Left forelimb (tissue), 1 donor: ENCODE data around the gene ENAH.
"Not testable (repeated sequence)": the region's sequence is repeated elsewhere in the genome, so short reads cannot be mapped to it uniquely, and the experiment has no call there.

Experiments
- DNase-seq: peaks from one replicate; pipeline ENCODE4 v3.0.0-alpha.2; 2018; ENCODE audit warnings: low spot score

ENAH gene

GRCh38 chr1:225525377-225525776 is 127.5 kb downstream of the ENAH start:
- DNase-seq, result no peak

- DNase-seq, result no peak
These were observed 128.4 kb downstream of the ENAH start for GRCh38 chr1:225524570-225524969.

GRCh38 chr1:225523263-225523950 is 129.5 kb downstream of the ENAH start:
- DNase-seq, result no peak

GRCh38 chr1:225522588-225523262 is 130.2 kb downstream of the ENAH start:
- no peak for DNase-seq

- no peak for DNase-seq
These were observed 132.2 kb downstream of the ENAH start for GRCh38 chr1:225520587-225521227.

GRCh38 chr1:225519166-225519863 is 133.6 kb downstream of the ENAH start:
- DNase-seq, result no peak

GRCh38 chr1:225517697-225518096 is 135.2 kb downstream of the ENAH start:
- no peak for DNase-seq

- DNase-seq, result no peak
These were observed 135.7 kb downstream of the ENAH start for GRCh38 chr1:225517221-225517620.

GRCh38 chr1:225514671-225515081 is 138.2 kb downstream of the ENAH start:
- DNase-seq, result no peak

- not testable (repeated sequence) for DNase-seq
These were observed 139.3 kb downstream of the ENAH start for GRCh38 chr1:225513576-225513975.

- no peak for DNase-seq
These were observed 141.0 kb downstream of the ENAH start for GRCh38 chr1:225511828-225512381.

GRCh38 chr1:225510740-225511139 is 142.2 kb downstream of the ENAH start:
- not testable (repeated sequence) for DNase-seq

- no peak for DNase-seq
These were observed 143.2 kb downstream of the ENAH start for GRCh38 chr1:225509770-225510169.

GRCh38 chr1:225509376-225509707 is 143.6 kb downstream of the ENAH start:
- no peak for DNase-seq

GRCh38 chr1:225508538-225509375 is 144.2 kb downstream of the ENAH start:
- no peak for DNase-seq

GRCh38 chr1:225506727-225507126 is 146.2 kb downstream of the ENAH start:
- no peak for DNase-seq

- no peak for DNase-seq
These were observed 148.1 kb downstream of the ENAH start for GRCh38 chr1:225504776-225505175.

- DNase-seq, result no peak
These were observed 152.2 kb downstream of the ENAH start for GRCh38 chr1:225500624-225501192.

GRCh38 chr1:225498549-225499136 is 154.3 kb downstream of the ENAH start:
- DNase-seq, result no peak

GRCh38 chr1:225494789-225495359 is 158.0 kb downstream of the ENAH start:
- DNase-seq, result no peak
